Osteoblast (primary cell): ENCODE measurements around the gene GLT8D1. TPM values are rescaled to one million over a fixed set of nuclear protein-coding genes. Genes with fewer than 3 reads are reported as not detected.

Experiments used
- DNase-seq: peaks from one replicate; pipeline ENCODE4 v3.0.0; 2011; ENCODE audit warnings: low spot score, mixed read lengths; ENCODE audit not compliant: insufficient read length; ENCODE audit errors: missing footprints
- H2AFZ ChIP-seq: 2 replicates; pipeline ENCODE4 v1.6.0; 2011; ENCODE audit warnings: mild to moderate bottlenecking, low read length
- H3K27ac ChIP-seq: 2 replicates; pipeline ENCODE4 v1.5.1; 2011; ENCODE audit warnings: mild to moderate bottlenecking, low read depth, low read length, moderate library complexity
- H3K27me3 ChIP-seq: 2 replicates; pipeline ENCODE4 v1.6.0; 2012; ENCODE audit warnings: mild to moderate bottlenecking, control low read depth, inconsistent platforms, low read length, moderate library complexity; ENCODE audit not compliant: insufficient read depth
- H3K36me3 ChIP-seq: 2 replicates; pipeline ENCODE4 v1.5.1; 2011; ENCODE audit warnings: mild to moderate bottlenecking, low read length, control low read depth, moderate library complexity; ENCODE audit not compliant: insufficient read depth
- H3K4me1 ChIP-seq: 2 replicates; pipeline ENCODE4 v1.5.1; 2011; ENCODE audit warnings: mild to moderate bottlenecking, low read length, control low read depth, moderate library complexity; ENCODE audit not compliant: insufficient read depth
- H3K4me2 ChIP-seq: 2 replicates; pipeline ENCODE4 v1.6.0; 2011; ENCODE audit warnings: mild to moderate bottlenecking, low read length; ENCODE audit not compliant: insufficient read depth
- H3K4me3 ChIP-seq: fragments of 200-600 bp; sonication (generic); 3 replicates; pipeline ENCODE4 v1.5.1; 2012; ENCODE audit warnings: mild to moderate bottlenecking, low read length, inconsistent platforms; ENCODE audit not compliant: insufficient read depth
- H3K79me2 ChIP-seq: 2 replicates; pipeline ENCODE4 v1.6.0; 2012; ENCODE audit warnings: mild to moderate bottlenecking, low read length, control low read depth, inconsistent platforms; ENCODE audit not compliant: insufficient read depth
- H3K9me3 ChIP-seq: 2 replicates; pipeline ENCODE4 v1.5.1; 2011; ENCODE audit warnings: low read depth, low read length, control low read depth
- H4K20me1 ChIP-seq: 2 replicates; pipeline ENCODE4 v1.6.0; 2012; ENCODE audit warnings: mild to moderate bottlenecking, low read length, control low read depth; ENCODE audit not compliant: insufficient read depth
- CTCF ChIP-seq: IDR thresholded peaks from 2 replicates; pipeline ENCODE4 v1.5.1; 2011; ENCODE audit warnings: mild to moderate bottlenecking, low read depth, low read length, moderate library complexity; ENCODE audit errors: extremely low read depth
- total RNA-seq: library from RNA; depleted of rRNA; stranded (reverse); fragments of >200 nt; gene quantifications from 2 replicates; pipeline ENCODE4 v1.2.3, GENCODE V29; 2012

GLT8D1 gene
- total RNA-seq, 1 donor = 98.8 TPM

- DNase-seq = no peak
- Histone ChIP-seq H3K9me3 (no peaks in the 10 kb centered on the region), H3K4me2 (no peak overlapping the region), H3K36me3 (peaks cover 68% of the 10 kb centered on the region), H4K20me1 (peaks cover 14% of the 10 kb centered on the region), H3K4me3 (no peak overlapping the region), H2AFZ (no peak overlapping the region), H3K27ac (peak overlapping the region; percentile 49), H3K27me3 (no peaks in the 10 kb centered on the region), H3K79me2 (peaks cover 65% of the 10 kb centered on the region), H3K4me1 (peaks cover 26% of the 10 kb centered on the region)
- TF ChIP-seq CTCF = no peak
Observed at GRCh38 chr3:52689151-52689550, 16.4 kb downstream of the GLT8D1 start.

- H3K27ac ChIP-seq = peak overlapping the region; percentile 49
- peaks cover 31% of the 10 kb centered on the region for H3K4me1 ChIP-seq
- no peak for TF ChIP-seq CTCF
- peaks cover 12% of the 10 kb centered on the region for H4K20me1 ChIP-seq
- no peak overlapping the region for H2AFZ ChIP-seq
- no peak for DNase-seq
- H3K27me3 ChIP-seq = no peaks in the 10 kb centered on the region
- peaks cover 74% of the 10 kb centered on the region for H3K79me2 ChIP-seq
- no peaks in the 10 kb centered on the region for H3K9me3 ChIP-seq
- peaks cover 60% of the 10 kb centered on the region for H3K36me3 ChIP-seq
- H3K4me2 ChIP-seq = peak overlapping the region; percentile 85
- H3K4me3 ChIP-seq = no peak overlapping the region
Observed at GRCh38 chr3:52688266-52688665, 17.3 kb downstream of the GLT8D1 start.

DNA sequence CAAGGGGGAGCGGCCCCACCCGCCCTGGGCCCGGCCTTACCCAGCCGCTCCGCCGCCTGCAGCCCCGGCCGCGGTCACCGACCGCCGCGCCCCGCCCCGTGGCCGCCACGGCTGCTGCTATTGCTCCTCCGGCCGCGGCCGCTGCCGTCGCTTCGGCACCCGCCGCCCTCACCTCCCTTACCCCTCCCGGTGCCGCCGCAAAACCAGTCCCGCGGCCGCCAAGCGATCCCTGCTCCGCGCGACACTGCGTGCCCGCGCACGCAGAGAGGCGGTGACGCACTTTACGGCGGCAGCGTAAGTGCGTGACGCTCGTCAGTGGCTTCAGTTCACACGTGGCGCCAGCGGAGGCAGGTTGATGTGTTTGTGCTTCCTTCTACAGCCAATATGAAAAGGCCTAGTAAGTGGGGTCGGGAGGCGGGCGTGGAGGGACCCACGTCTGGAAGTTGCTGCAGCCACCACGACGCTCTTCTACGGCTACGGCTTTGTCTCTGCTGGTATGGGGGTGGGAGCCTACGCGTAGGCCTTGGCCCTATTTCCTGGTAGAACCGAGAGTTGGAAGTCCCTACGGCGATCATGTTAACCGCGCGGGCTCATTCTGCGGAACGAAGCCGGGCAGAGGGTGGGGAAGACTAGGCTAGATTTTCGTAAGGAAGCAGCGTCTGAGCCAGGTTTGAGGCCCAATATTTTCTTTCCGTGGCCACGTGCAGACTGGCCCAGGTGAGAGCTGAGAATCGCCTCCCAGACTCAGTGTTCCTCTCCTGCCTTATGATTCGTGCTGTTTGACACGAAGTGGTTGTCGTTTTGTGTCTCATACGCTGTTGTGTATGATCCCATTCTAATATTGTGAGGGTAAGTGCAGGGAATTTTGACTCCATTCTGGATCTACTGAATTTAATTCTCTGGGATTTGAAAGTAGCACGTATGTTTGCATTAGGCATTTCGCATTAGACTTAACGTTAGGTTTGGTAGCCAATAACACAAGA, 19.6 kb downstream of the GLT8D1 start, which contains the start of the genes GNL3 and PBRM1:
TSS of gene GNL3 (plus strand) at position 324 of the 983 bp plus-strand sequence. CDS start at position 385, 61 bp downstream.
TSS of gene PBRM1 (minus strand) at position 205 of the 983 bp plus-strand sequence.
- peak within 1 kb of the TSS; percentile 95 for H3K27ac ChIP-seq
- no peaks in the 10 kb centered on the region for H3K27me3 ChIP-seq
- no peaks in the 10 kb centered on the region for H3K9me3 ChIP-seq
- peaks cover 88% of the 10 kb centered on the region for H3K79me2 ChIP-seq
- H3K4me1 ChIP-seq = peaks cover 45% of the 10 kb centered on the region
- H3K4me3 ChIP-seq = peak within 1 kb of the TSS; percentile 94
- peak; percentile 97 for DNase-seq
- peaks cover 9% of the 10 kb centered on the region for H4K20me1 ChIP-seq
- TF ChIP-seq CTCF = no peak
- peaks cover 41% of the 10 kb centered on the region for H3K36me3 ChIP-seq
- peak within 1 kb of the TSS; percentile 85 for H3K4me2 ChIP-seq
- peak within 1 kb of the TSS; percentile 83 for H2AFZ ChIP-seq

- H3K36me3 ChIP-seq = peaks cover 34% of the 10 kb centered on the region
- peak; percentile 98 for DNase-seq
- H3K9me3 ChIP-seq = no peaks in the 10 kb centered on the region
- H3K27me3 ChIP-seq = no peaks in the 10 kb centered on the region
- H3K27ac ChIP-seq = peak overlapping the region; percentile 95
- peaks cover 46% of the 10 kb centered on the region for H3K4me1 ChIP-seq
- peak overlapping the region; percentile 94 for H3K4me3 ChIP-seq
- peaks cover 89% of the 10 kb centered on the region for H3K79me2 ChIP-seq
- TF ChIP-seq CTCF = no peak
- peaks cover 9% of the 10 kb centered on the region for H4K20me1 ChIP-seq
- H3K4me2 ChIP-seq = peak overlapping the region; percentile 79
- H2AFZ ChIP-seq = peak overlapping the region; percentile 83
Observed at GRCh38 chr3:52685285-52685708, 20.3 kb downstream of the GLT8D1 start.
